NB4 (cell line): Measurements from ENCODE around the gene ACSBG1.

Experiments
- DNase-seq: peaks from one replicate; pipeline ENCODE4 v3.0.0; 2010; ENCODE audit warnings: low read depth
- H3K4me3 ChIP-seq: one replicate; pipeline ENCODE4 v1.5.1; 2011; ENCODE audit warnings: mild to moderate bottlenecking, low read depth, low read length, moderate library complexity
- CTCF ChIP-seq: IDR thresholded peaks from one replicate; pipeline ENCODE4 v1.5.1; 2012; ENCODE audit warnings: low read depth, low read length
- MAX ChIP-seq: IDR thresholded peaks from 2 replicates; pipeline ENCODE4 v1.6.1; 2011; ENCODE audit warnings: low read depth, low read length
- MYC ChIP-seq: IDR thresholded peaks from 2 replicates; pipeline ENCODE4 v1.6.1; 2011; ENCODE audit warnings: low read depth, low read length
- POLR2A ChIP-seq: IDR thresholded peaks from 2 replicates; pipeline ENCODE4 v1.6.1; 2011; ENCODE audit warnings: mild to moderate bottlenecking; ENCODE audit not compliant: insufficient read length; ENCODE audit errors: extremely low read depth

The ACSBG1 gene

GRCh38 chr15:78129077-78129750 is 105.2 kb downstream of the ACSBG1 start:
- no peak for DNase-seq
- TF ChIP-seq POLR2A (no peak), CTCF (no peak), MYC (no peak), MAX (no peak)

GRCh38 chr15:78127882-78128281 is 106.5 kb downstream of the ACSBG1 start:
- DNase-seq: no peak
- TF ChIP-seq MYC: no peak
- TF ChIP-seq POLR2A: no peak
- no peak for TF ChIP-seq CTCF
- no peak for TF ChIP-seq MAX
- H3K4me3 ChIP-seq: no peak overlapping the region

More at GRCh38 chr15:78129077-78129750, 105.2 kb downstream of the ACSBG1 start:
- H3K4me3 ChIP-seq: no peak overlapping the region

GRCh38 chr15:78125267-78125666 is 109.1 kb downstream of the ACSBG1 start:
- DNase-seq: no peak
- no peak overlapping the region for H3K4me3 ChIP-seq
- no peak for TF ChIP-seq MAX
- no peak for TF ChIP-seq MYC
- no peak for TF ChIP-seq CTCF
- TF ChIP-seq POLR2A: no peak

GRCh38 chr15:78120523-78120922 is 113.8 kb downstream of the ACSBG1 start:
- H3K4me3 ChIP-seq: no peak overlapping the region
- DNase-seq: no peak
- TF ChIP-seq MYC (no peak), CTCF (no peak), MAX (no peak), POLR2A (no peak)
